Measurements from ENCODE around the gene FAM53A. TPM values are rescaled to one million over a fixed set of nuclear protein-coding genes. Genes with fewer than 3 reads are reported as not detected.

The FAM53A gene
- total RNA-seq, 1 donor from 2014 or later = 0.95 TPM

DNA sequence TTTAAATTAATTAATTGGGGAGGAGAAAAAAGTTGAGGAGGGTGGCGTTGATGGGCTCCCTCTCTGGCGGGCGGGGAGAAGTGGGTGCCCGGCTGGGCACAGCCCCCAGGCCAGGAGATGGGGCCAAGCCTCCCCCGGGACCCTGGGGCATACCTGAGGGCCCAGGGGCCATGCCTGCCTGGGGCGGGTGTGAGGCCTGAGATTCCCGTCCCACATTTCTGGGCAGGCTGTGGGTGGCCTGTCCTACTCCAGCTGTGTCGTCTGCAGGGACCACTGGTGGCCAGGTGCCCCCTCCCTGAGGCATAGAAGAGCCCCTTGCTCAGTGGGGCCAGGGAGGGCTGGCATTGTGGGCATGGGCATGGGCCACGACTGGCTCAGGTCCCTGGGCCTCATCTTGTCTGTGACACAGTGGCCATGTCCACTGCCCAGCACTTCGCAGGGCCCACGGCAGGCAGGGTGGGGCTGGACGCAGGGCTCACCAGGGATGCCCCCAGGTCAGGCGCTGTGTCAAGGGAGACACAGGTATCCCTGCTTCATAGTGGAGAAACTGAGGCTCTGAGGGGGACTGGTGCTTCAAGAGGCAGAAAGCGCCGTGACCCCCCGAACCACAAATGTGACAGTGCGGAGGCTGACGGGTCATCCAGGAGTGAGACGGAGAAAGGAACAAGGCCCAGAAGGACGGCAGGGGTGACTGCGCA is 60.1 kb downstream of the FAM53A start:
- intact Hi-C loops (cut with micrococcal nuclease) = no loop called here

DNA sequence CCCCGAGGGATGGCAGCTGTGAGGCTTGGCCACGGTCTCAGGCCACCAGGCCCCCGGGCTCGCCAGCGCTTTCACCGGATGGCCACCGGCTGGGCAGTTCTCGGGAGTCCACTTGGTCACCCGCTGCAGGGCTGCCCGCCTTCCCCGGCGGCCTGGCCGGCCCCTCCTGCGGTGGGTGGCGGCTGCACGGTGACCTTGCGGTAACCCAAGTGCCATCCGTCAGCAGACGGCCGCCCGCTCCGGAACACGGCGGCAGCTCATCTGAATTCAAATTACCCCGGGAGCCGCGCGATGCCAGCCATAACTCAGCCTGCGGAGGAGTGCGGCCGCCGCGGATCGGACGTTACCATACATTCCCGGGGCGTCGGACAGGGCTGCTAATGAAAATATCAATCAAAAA is 60.7 kb downstream of the FAM53A start:
- intact Hi-C loops (cut with micrococcal nuclease) = no loop called here

DNA sequence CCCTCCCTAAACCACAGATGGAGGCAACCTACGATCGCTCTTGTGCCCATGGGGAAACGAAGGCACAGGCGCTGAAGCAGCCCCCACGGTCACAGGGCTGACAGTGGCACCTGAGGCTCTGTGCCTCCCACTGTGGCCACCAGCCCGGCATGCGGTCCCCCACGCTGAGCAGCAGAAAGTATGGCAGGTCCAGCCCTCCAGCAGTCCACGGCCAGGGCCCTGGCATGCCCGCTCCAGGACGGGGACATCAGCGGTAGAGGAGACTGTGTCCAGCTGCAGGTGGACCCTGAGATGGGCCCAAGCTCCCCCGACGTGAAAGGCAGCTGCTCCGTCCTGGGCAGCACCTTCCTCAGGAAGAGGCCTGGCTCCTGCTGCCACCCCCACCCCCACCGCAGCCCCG is 61.2 kb downstream of the FAM53A start:
- intact Hi-C loops (cut with micrococcal nuclease) = no loop called here

DNA sequence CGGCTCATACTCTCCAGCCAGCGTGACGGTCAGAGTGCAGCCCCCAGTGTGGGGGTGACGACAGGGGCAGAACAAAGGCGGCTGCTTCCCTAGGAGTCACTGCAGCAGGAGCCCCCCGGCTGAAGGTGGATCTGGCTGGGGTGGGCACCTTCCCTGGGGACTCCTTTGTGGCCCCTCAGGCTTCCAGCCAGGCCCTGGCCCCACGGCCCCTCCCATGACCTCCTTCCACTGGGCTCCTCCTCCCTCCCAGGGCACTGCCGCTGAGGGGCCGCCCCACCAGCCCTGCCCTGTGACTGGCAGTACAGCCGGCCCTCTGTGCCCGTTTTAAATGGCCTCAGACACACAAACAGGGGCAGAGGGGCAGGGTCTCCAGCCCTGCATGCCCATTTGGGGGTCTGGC is 61.9 kb downstream of the FAM53A start:
- intact Hi-C loops (cut with micrococcal nuclease) = no loop called here

DNA sequence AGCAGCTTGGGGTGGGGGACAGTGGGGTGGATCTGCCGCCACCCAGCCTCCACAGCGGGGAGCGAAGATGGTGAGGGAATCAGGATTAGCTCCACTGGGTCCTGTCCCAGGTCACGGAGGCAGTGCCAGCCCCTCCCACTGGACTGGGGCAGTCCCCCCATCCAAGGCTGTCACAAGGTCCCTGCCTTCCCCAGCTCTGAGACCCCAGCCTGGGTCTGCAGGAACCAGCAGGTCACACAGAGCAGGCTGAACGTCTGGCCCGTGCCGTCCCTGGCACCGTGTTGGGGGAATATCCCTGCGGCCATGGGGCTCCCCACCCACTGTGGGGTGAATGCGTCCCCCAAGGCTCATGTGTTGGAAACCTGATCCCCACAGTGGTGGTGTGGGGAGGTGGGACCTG is 62.6 kb downstream of the FAM53A start:
- intact Hi-C loops (cut with micrococcal nuclease) = no loop called here

DNA sequence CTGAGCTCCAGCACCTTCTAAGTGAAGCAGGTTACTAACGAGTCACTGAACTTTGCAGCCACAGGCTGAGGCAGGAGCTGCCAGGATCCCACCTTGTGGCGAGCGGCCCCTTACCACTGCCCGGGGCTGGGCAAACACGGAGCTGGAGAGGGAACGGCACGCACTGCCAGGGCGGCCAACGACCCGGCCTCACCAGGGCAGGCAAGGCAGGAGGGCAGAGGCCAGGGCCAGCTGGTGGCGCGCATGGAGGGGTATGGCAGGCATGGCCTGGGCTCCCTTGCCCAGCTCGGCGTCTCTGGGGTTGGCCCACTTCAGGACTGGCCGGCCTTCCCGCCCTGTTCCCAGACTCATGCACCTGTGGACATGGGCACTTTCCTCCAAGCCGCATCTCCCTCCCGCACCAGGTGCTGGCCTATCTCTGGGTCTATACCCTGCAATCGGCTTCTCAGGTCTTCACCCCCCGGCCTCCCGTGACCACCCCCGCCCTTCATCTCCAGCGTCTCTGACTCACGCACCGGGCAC is 64.9 kb downstream of the FAM53A start:
- intact Hi-C loops (cut with micrococcal nuclease) = no loop called here

DNA sequence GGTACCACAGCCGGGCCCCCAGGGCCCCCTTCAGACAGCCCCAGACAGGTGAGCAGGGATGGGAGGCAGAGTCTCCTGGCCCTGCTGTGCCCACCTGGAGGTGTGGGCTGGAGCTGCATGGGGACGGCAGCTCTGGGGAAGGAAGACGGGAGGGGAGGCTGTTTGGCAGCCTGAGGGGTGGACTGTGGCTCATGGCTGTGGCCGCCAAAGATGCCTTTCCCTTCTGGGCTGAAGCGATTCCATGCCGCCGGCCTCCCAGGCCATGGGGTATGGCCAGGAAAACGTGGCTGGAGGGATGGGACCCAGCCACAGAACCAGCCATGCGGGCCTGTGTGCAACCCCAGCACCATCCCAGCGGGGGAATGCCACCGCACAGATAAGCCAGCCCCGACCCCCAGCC is 65.7 kb downstream of the FAM53A start:
- intact Hi-C loops (cut with micrococcal nuclease) = no loop called here

DNA sequence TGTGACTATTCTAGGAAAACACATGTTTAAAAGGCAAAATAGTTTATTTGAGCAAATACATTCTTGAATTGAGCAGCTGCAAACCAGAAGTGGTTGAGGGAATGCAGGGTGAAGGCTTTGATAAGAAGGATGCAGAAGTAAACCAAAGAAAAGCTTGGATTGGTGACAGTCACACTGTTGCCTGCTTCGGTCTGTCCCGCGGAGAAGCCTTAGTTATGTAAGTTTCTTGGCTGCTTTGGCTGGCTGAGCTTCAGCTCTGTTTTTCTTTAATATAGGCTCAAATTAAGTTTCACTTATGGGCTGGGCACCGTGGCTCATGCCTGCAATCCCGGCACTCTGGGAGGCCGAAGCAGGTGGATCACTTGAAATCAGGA is 67.6 kb downstream of the FAM53A start:
- intact Hi-C loops (cut with micrococcal nuclease) = no loop called here

DNA sequence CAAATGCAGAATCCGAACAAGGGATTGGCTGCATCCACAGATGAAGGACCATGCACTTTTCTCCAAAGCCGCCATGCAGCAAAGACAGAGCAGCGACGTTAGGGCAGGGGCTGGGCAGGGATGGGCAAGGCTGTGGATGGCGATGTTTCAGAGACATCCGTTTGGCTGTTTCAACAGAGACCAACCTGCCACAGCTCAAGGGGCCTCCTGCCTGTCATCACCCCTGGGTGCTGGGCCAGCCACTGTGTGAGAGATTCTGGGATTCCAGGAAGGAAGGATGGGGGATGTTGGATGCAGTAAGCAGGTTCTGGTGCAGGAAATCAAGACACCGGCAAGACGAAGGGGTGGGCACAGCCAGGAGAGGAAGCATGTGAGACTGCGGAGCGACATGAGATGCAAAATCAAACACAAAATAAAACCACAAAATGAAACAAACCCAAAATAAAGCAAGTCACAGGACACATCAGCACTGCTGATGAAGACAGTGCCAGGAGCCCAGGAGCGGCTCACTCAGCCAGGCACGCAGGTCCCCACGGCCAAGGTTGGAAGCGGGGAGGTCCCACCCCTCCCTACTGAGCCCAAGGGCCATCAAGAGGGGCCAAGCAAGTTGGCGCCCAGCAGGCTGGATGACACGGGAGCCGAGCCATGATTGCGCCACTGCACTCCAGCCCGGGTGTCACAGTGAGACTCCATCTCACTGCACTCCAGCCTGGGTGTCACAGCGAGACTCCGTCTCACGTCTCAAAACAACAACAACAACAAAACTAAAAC is 68.1 kb downstream of the FAM53A start:
- intact Hi-C loops (cut with micrococcal nuclease) = no loop called here

DNA sequence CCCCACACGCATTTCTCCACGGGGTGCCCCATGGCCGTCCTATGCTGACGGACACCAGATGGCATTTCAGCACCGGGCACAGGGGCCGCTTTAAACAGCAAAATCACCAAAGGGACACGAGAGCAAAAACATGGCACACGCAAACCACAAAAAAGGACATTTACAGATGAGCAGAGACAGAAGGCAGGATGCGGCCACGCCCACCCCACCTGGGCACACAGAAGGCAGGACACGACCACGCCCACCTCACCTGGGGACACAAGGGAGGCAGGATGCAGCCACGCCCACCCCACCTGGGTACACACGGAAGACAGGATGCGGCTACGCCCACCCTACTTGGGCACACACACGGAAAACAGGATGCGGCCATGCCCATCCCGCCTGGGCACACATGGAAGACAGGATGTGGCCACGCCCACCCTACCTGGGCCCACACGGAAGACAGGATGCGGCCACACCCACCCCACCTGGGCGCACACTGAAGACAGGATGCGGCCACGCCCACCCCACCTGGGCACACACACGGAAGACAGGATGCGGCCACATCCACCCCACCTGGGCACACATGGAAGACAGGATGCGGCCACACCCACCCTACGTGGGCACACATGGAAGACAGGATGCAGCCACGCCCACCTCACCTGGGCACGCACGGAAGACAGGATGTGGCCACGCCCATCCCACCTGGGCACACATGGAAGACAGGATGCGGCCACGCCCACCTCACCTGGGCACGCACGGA is 69.1 kb downstream of the FAM53A start:
- intact Hi-C loops (cut with micrococcal nuclease) = no loop called here

DNA sequence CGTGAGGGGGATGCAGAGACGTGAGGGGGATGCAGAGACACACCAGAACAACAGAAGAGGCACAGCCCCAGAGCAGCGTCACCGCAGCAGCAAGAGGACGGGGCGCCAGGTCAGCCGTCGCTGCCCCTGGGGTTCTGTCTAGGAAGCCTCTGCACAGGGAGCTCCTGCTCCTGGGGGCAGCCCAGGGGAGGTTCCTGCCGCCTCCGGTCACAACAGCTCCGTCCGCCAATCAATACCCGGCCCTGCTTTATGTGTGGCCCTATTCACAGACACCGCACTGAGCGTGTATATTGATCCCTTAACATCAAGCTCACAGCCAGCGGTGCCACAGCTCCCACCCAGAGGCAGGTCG is 69.6 kb downstream of the FAM53A start:
- intact Hi-C loops (cut with micrococcal nuclease) = no loop called here

DNA sequence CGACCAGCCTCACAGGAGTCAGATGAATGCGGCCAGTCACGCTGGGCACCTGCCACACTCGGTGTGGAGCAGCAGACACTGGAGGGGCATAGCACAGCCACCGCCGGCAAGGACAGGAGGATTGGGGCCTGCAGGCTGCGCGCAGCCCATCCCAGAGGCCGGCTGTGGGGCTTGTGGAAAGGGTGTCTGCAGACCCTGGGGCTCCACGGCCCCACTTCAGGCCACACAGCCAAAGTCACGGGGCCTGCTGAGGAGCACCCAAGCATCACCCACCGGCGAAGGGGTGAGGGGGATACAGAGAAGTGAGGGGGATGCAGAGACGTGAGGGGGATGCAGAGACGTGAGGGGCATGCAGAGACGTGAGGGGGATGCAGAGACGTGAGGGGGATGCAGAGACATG is 70.1 kb downstream of the FAM53A start:
- intact Hi-C loops (cut with micrococcal nuclease) = no loop called here

DNA sequence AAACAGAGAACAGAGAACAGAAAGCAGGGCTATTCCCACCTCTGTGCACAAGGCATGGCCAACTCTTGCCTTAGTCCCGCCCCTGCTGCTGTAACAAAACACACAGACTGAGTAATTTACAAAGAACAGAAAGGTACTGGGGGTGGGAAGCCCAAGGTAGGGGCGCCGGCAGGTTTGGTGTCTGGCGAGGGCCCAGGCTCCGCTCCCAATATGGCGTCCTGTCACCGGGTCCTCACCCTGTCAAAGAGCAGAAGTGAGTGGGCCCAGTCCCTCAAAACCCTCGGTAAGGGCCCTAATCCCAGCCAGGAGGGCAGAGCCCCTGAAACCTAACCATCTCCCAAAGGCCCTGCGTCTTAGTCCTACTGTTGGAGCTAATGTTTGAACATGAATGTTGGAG is 71.0 kb downstream of the FAM53A start:
- intact Hi-C loops (cut with micrococcal nuclease) = no loop called here

DNA sequence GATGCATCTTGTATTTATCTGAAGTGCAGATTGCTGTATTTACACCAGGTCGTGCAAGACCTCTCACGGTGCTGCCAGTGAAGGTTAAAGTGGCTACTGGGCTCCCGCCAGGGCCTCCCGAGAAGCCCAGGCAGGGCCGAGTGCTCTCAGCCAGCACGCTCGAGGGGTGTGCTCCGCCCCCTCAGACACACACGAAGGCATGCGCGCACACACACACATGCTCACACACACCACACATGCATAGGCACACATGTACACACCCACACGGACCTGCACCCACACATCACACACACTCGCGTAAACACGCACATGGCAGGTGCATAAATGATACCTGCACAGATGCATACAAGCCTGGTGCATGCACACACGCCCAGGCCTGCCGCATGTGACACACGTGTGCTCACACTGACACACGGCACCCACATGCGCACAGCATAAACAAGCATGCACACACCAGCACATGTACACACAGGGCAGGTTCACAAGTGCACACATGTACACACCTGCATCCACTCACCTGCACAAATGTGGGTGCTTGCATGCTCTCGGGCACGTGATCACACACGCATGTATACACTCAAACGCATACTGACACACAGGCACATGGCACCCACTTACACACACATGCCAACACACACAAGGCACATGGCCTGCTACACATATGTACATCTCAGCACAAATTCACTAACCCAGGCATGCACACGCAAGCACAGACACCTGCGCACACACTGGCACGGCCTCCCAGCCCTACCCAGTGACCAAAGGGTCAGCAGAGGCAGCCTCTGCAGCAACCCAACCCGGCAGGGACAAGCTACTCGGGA is 71.6 kb downstream of the FAM53A start:
- intact Hi-C loops (cut with micrococcal nuclease) = no loop called here

DNA sequence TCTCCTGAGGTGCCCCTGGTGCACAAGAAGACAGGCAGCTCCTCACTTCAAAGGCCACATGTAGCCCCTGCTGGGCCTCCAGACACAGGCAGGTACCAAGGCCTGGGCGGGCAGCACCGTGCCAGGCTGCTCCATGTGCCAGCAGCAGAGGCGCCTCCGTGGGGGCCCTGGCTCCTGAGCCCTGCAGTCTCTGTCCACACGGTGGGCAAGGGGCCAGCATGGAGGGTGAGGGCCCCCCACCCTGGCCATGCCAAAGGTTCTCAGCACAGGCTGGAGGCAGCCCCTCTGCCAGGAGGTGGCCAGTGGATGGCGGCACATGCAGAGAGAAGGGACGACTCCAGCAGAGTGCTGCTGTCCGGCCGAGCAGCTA is 72.6 kb downstream of the FAM53A start:
- intact Hi-C loops (cut with micrococcal nuclease) = no loop called here

DNA sequence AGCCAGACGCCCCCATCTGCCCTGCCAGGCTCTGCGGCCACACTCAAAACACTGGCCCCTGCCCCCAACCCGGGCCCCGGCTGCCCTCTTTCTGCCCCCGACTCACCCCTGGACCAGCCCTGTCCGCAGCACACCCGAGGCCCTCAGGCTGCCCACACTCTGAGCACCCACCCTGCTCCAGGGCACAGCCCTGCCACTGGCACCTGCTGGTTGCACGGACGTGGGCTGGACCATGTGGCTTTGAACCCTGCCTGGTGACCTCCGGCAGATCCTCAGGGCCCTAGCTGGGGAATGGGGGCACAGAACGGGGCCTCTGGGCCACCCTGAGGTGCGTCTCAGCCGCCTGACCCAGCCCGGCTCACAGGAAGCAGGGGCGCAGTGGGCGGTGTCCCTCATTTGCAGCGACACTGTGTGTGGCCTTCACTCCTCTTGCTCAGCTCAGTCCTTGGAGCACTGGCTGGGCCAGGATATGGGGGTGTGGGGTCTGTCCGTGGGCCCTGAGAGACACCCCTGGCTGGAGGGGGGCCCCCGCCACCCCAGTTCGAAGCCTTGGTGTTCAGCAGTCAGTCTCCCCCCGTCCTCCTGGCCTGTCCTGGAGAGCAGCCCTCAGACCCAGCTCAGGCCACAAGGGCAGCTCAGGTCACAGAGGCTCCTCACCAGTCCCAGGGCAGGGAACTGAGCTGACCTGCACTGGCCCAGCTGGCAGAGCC is 73.2 kb downstream of the FAM53A start:
- intact Hi-C loops (cut with micrococcal nuclease) = no loop called here

DNA sequence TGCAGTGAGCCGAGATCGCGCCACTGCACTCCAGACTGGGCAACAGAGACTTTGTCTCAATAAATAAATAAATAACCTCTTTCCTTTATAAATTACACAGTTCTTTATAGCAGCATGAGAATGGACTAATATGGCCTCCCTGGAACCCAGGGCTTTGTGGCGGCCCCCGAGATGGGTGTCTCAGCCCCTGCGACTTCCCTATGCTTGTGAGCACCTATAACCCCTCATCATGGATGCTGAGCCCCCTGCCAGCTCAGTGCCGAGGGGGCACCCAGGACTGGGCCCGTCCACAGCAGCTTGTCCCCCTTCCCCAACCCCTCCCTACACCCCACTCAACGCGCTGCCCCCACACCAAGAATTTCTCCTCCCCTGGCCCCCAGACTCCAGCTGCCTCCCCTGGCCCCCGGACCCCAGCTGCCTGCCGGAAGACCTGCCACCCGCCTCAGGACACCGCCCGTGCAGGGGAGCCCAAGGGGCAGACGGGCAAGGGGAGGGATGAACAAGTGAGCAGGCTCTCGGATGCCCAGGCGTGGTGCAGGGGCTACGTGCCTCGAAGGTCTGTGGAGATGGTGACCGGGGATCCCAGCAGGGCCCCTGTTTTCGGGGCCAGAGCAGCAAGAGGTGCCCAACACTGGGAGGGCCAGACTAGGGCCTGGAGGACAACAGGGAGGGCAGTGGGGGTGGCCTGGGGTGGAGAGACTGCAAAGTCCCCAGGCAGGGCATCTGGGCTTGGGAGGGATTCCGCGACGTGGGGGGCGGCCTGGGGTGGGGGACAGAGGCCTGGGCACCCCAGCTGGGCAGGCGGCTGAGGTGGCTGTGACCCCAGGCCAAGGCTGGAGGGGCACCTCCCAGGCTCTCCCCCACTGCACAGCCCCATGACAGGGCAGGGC is 74.0 kb downstream of the FAM53A start:
- intact Hi-C loops (cut with micrococcal nuclease) = no loop called here

DNA sequence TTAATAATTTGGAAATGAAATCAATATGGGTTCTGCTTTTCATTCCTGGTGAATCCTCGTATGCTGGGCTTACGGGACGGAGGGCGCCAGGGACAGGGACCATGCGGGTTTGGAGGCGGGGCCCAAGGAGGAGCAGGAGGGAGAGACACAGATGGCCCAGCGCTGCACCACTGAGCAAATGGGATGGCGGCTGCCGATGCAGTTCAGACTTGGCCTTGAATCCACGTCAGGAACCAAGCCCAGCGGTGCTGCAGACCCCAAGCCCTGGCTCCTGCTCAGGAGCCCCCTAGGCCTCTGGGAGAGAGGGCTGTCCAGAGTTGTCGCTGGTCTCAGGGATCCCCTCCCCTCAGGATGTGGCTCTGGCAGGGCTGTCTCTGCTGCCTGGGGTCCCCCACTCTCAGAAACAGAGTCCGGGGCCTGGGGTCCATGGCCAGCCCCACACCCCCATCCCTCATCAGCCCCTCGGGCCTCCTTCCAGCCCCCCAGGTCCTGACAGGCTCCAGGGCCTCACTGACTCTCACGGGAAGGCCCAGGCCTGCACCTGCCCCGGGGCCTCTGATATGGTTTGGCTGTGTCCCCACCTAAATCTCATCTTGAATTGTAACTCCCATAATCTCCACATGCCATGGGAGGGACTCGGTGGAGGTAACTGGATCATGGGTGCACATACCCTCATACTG is 75.2 kb downstream of the FAM53A start:
- intact Hi-C loops (cut with micrococcal nuclease) = no loop called here

DNA sequence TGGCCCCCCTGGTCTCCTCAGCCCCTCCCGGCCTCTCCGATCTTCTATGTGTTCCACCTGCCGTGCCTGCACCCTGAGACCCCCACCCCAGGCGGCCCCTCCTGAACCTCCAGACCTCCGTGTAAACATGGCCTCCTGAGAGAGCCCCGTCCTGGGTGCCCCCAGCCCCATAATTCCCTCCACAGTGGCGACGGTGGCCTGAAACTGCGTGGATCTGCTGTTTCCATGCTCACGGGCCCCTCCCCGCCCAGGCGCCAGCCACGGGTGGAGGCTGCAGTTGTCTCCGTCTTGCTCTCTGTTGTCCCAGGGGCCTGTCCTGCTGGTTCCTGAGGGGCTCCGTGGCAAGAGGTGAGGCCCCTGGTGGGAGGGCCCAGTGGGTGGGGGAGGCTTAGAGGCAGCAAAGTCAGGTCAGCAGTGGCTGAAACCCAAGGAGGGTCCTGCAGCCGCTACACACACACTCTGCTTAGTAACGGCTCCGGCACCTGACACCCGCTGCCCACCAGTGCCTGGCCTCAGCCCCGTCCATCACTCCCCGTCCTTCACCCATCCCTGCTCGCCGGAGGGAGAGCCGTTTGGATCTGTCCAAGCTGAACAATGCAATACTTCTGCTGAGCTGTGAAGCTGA is 75.8 kb downstream of the FAM53A start:
- intact Hi-C loops (cut with micrococcal nuclease) = no loop called here

All from T-helper 2 cell treated with Interferon-gamma antibody and Interleukin-4, amounts not matched to agents 100 ng/mL and 5 ng/mL, for 36 hours (primary cell).